Nephron progenitor cell (in vitro differentiated cells): ENCODE measurements around the gene SURF2.

ENCODE experiments used
- DNase-seq: peaks from one replicate; pipeline ENCODE4 v3.0.0; 2021
- H3K27ac Mint-ChIP-seq: 2 replicates; pipeline ENCODE4 v1.8.0; 2021; ENCODE audit warnings: mild to moderate bottlenecking, moderate library complexity, mixed read lengths
- H3K27me3 Mint-ChIP-seq: 2 replicates; pipeline ENCODE4 v1.8.0; 2021; ENCODE audit warnings: mild to moderate bottlenecking, low read depth, mixed read lengths; ENCODE audit not compliant: poor library complexity
- H3K36me3 Mint-ChIP-seq: 2 replicates; pipeline ENCODE4 v1.8.0; 2021; ENCODE audit warnings: low read depth, mixed read lengths
- H3K4me1 Mint-ChIP-seq: 2 replicates; pipeline ENCODE4 v1.8.0; 2021; ENCODE audit warnings: mixed read lengths
- H3K4me3 Mint-ChIP-seq: 2 replicates; pipeline ENCODE4 v1.8.0; 2021; ENCODE audit warnings: mild to moderate bottlenecking, moderate library complexity, mixed read lengths
- H3K9me3 Mint-ChIP-seq: 2 replicates; pipeline ENCODE4 v1.8.0; 2021; ENCODE audit warnings: mild to moderate bottlenecking, moderate library complexity, mixed read lengths
- TF ChIP-seq, protein P1 (sequence below): fragments of 200-600 bp; sonication (generic); IDR thresholded peaks from 2 replicates; pipeline ENCODE4 v1.5.0; 2021; ENCODE audit warnings: antibody characterized with exemption

Gene SURF2

DNA sequence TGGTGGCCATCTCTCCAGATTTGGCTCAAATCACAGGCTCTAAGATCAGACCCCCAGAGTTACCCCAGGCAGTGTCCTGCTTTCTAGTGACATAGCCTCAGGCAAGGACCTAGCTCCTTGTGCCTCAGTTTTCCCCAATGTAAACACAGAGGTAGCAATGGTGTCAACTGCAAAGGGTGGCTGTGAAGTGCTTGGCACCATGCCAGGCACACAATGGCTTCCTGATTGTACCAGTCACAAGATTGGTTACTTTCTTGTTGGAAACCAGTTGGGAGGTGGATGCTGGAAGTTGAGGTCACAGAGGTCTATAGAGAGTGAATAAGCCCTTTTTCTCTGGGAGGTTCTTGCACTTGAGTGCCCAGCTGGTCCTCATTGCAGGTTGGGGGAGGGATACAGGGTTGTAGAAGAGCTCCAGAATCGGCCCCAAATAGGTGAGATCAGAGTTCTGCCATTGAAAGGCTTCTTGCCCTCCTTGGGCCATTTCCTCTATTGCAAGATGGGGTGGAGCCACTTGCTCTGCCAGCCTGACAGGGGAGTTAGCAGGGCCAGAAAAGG, 22.1 kb downstream of the SURF2 start:
- H3K9me3 Mint-ChIP-seq = peaks cover 18% of the 10 kb centered on the region
- TF ChIP-seq, protein P1, sequence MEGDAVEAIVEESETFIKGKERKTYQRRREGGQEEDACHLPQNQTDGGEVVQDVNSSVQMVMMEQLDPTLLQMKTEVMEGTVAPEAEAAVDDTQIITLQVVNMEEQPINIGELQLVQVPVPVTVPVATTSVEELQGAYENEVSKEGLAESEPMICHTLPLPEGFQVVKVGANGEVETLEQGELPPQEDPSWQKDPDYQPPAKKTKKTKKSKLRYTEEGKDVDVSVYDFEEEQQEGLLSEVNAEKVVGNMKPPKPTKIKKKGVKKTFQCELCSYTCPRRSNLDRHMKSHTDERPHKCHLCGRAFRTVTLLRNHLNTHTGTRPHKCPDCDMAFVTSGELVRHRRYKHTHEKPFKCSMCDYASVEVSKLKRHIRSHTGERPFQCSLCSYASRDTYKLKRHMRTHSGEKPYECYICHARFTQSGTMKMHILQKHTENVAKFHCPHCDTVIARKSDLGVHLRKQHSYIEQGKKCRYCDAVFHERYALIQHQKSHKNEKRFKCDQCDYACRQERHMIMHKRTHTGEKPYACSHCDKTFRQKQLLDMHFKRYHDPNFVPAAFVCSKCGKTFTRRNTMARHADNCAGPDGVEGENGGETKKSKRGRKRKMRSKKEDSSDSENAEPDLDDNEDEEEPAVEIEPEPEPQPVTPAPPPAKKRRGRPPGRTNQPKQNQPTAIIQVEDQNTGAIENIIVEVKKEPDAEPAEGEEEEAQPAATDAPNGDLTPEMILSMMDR = no peak
- H3K4me1 Mint-ChIP-seq = peaks cover 21% of the 10 kb centered on the region
- peaks cover 5% of the 10 kb centered on the region for H3K27me3 Mint-ChIP-seq
- H3K4me3 Mint-ChIP-seq = no peak overlapping the region
- no peak for DNase-seq
- no peak overlapping the region for H3K27ac Mint-ChIP-seq
- H3K36me3 Mint-ChIP-seq = no peaks in the 10 kb centered on the region

DNA sequence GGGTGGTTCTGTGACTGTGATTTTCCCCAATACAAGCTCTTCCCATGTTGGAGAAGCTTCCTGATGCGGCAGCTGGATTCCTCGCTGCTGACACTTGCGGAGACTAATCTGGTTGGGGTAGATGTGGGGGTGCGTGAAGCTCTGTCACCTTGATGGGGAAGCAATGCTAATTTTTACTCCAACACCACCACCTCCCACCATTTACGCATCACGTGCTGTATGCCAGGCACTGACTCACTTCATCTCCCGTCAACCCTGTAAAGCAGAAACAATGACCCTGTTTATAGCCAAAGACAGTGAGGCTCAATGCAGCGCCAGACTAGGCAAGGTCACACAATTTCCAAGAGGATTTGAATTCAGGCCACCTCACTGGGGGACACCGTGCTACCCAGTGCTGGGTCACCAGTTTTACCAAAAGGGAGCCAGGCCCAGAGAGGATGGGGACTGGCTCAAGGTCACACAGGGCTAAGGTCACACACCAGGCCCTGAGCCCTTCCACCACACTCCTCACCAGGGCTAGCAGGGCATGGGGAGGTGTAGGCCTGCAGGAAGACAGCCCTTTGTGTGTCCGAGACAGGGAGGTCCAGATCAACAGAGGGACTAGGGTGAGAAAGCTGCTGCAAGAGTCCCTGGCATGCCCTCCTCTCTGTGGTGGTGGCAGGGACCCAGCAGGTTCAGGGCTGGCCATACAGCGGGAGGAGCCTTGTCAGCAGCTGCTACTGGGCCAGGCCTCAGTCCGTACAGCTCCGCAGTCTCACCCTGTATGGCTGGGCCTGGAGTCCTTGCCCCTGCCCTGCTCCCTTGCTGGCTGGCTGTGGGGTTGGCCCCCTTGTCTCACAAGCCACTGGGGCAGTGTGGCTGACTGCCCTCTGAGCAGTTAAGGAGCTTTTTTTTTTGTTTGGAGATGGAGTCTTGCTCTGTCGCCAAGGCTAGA, 23.1 kb downstream of the SURF2 start:
- Mint-ChIP-seq H3K9me3 (peaks cover 18% of the 10 kb centered on the region), H3K27me3 (peaks cover 5% of the 10 kb centered on the region), H3K27ac (no peak overlapping the region), H3K4me1 (peaks cover 14% of the 10 kb centered on the region), H3K4me3 (peak overlapping the region; percentile 16), H3K36me3 (no peaks in the 10 kb centered on the region)
- DNase-seq = no peak
- TF ChIP-seq, protein P1 = no peak

DNA sequence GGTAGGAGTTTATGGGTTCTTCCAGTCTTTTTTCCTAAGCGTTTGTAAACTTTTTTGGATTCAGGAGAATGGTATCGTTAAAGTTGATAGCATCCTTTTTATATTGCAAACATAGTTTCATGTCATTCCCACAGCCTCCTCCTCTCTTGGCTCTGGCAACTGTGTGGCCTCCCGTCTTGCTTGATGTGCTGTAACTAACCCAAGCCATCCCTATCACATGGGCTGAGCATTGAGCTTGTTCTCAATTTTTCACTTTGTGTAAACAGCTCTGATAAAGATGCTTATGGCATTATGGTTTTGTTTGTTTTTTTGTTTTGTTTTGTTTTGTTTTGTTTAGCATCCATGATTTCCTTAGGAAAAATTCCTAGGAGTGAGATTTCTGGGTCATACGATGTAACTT, 24.4 kb downstream of the SURF2 start:
- Mint-ChIP-seq H3K9me3 (peaks cover 18% of the 10 kb centered on the region), H3K27ac (no peak overlapping the region), H3K36me3 (no peaks in the 10 kb centered on the region), H3K4me1 (peaks cover 7% of the 10 kb centered on the region), H3K4me3 (no peak overlapping the region), H3K27me3 (peaks cover 5% of the 10 kb centered on the region)
- no peak for DNase-seq
- TF ChIP-seq, protein P1 = no peak

DNA sequence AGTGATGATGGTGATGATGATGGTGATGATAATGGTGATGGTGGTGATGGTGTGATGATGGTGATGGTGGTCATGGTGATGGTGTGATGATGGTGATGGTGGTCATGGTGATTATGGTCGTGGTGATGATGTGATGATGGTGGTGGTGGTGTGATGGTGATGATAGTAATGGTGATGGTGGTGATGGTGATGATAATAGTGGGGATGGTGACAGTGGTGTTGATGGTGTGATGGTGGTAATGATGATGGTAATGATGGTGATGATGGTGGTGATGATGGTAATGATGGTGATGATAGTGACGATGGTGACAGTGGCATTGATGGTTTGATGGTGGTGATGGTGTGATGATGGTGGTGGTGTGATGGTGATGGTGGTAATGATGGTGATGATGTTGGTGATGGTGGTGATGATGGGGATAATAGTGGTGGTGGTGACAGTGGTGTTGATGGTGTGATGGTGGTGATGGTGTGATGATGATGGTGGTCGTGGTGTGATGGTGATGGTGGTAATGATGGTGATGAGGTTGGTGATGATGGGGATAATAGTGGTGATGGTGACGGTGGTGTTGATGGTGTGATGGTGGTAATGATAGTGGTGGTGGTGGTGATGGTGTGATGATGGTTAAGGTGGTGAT, 26.3 kb downstream of the SURF2 start:
- peaks cover 11% of the 10 kb centered on the region for H3K9me3 Mint-ChIP-seq

DNA sequence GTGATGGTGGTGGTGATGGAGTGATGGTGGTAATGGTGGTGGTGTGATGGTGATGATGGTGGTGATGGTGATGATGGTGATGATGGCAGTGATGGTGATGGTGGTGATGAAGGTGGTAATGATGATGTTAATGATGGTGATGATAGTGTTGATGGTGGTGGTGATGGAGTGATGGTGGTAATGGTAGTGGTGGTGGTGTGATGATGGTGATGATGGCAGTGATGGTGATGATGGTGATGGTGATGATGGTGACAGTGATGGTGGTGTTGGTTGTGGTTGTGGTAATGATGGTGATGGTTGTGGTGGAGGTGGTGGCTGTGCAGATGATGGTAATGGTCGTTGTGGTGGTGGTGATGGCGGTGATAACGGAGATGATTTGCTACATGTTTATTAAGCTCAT, 27.1 kb downstream of the SURF2 start:
- no peak overlapping the region for H3K4me3 Mint-ChIP-seq
- no peak overlapping the region for H3K27ac Mint-ChIP-seq
- peaks cover 4% of the 10 kb centered on the region for H3K27me3 Mint-ChIP-seq
- TF ChIP-seq, protein P1 = no peak
- peaks cover 25% of the 10 kb centered on the region for H3K4me1 Mint-ChIP-seq
- H3K9me3 Mint-ChIP-seq = peaks cover 3% of the 10 kb centered on the region
- no peaks in the 10 kb centered on the region for H3K36me3 Mint-ChIP-seq
- no peak for DNase-seq

More for the DNA sequence above, 26.3 kb downstream of the SURF2 start:
- H3K36me3 Mint-ChIP-seq = no peaks in the 10 kb centered on the region
- TF ChIP-seq, protein P1 = no peak
- peaks cover 4% of the 10 kb centered on the region for H3K27me3 Mint-ChIP-seq
- H3K4me1 Mint-ChIP-seq = peaks cover 24% of the 10 kb centered on the region
- DNase-seq = no peak
- H3K27ac Mint-ChIP-seq = no peak overlapping the region
- H3K4me3 Mint-ChIP-seq = no peak overlapping the region
